ENCODE results near the gene MESP1.

MESP1 gene

GRCh38 chr15:89740137-89740536 lies 10.9 kb downstream of the MESP1 start:
- Histone ChIP-seq H3K9ac (peak overlapping the region; percentile 11; the same call in 1 of the 2 replicates), H3K79me2 (ENCODE audit: insufficient read depth, low read depth) (no peaks in the 10 kb centered on the region), H3K36me3 (ENCODE audit: insufficient read depth) (no peaks in the 10 kb centered on the region), H3K27me3 (ENCODE audit: insufficient read depth, low read depth) (no peaks in the 10 kb centered on the region), H3K4me1 (ENCODE audit: low read depth, poor library complexity, severe bottlenecking) (peaks cover 9% of the 10 kb centered on the region), H4K20me1 (ENCODE audit: insufficient read depth) (no peaks in the 10 kb centered on the region), H2AFZ (ENCODE audit: low read depth) (peak overlapping the region; percentile 80), H3K4me3 (IDR thresholded peaks at IDR 0.05; ENCODE audit: insufficient read depth, low read depth, low read length) (no peak overlapping the region), H3K27ac (no peak overlapping the region), H3K4me2 (peak overlapping the region; percentile 75)
- TF ChIP-seq, protein P1, sequence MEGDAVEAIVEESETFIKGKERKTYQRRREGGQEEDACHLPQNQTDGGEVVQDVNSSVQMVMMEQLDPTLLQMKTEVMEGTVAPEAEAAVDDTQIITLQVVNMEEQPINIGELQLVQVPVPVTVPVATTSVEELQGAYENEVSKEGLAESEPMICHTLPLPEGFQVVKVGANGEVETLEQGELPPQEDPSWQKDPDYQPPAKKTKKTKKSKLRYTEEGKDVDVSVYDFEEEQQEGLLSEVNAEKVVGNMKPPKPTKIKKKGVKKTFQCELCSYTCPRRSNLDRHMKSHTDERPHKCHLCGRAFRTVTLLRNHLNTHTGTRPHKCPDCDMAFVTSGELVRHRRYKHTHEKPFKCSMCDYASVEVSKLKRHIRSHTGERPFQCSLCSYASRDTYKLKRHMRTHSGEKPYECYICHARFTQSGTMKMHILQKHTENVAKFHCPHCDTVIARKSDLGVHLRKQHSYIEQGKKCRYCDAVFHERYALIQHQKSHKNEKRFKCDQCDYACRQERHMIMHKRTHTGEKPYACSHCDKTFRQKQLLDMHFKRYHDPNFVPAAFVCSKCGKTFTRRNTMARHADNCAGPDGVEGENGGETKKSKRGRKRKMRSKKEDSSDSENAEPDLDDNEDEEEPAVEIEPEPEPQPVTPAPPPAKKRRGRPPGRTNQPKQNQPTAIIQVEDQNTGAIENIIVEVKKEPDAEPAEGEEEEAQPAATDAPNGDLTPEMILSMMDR (conservative IDR thresholded peaks at IDR 0.05; ENCODE audit: low read depth, low read length) = peak; percentile 97

DNA sequence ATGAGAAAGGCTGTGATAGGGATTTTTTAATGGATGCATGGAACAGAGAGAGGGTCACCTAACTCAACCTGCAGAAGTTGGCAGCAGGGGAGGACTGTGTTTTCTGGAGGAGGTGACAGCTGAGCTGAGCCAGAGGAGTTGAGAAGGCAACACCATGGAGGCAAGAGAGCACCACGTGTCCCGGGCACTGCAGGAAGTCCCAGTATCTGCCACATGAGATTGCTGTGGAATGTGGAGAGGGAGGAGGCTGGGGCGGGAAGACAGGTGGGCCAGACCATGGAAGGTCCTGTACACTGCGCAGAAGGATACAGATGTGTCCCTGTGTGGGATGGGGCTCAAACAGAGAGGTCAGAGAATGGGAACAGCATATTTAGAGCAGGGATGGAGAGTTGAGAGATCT lies 15.3 kb downstream of the MESP1 start:
- H4K20me1 ChIP-seq (ENCODE audit: insufficient read depth) = no peaks in the 10 kb centered on the region
- no peak overlapping the region for H3K4me2 ChIP-seq
- no peaks in the 10 kb centered on the region for H3K79me2 ChIP-seq (ENCODE audit: insufficient read depth, low read depth)
- peaks cover 9% of the 10 kb centered on the region for H3K4me1 ChIP-seq (ENCODE audit: low read depth, poor library complexity, severe bottlenecking)
- H3K9ac ChIP-seq = no peak overlapping the region
- no peak overlapping the region for H3K4me3 ChIP-seq (IDR thresholded peaks at IDR 0.05; ENCODE audit: insufficient read depth, low read depth, low read length)
- H3K27ac ChIP-seq = no peak overlapping the region
- H3K27me3 ChIP-seq (ENCODE audit: insufficient read depth, low read depth) = no peaks in the 10 kb centered on the region
- no peaks in the 10 kb centered on the region for H3K36me3 ChIP-seq (ENCODE audit: insufficient read depth)
- TF ChIP-seq, protein P1 (conservative IDR thresholded peaks at IDR 0.05; ENCODE audit: low read depth, low read length) = no peak
- no peak overlapping the region for H2AFZ ChIP-seq (ENCODE audit: low read depth)

DNA sequence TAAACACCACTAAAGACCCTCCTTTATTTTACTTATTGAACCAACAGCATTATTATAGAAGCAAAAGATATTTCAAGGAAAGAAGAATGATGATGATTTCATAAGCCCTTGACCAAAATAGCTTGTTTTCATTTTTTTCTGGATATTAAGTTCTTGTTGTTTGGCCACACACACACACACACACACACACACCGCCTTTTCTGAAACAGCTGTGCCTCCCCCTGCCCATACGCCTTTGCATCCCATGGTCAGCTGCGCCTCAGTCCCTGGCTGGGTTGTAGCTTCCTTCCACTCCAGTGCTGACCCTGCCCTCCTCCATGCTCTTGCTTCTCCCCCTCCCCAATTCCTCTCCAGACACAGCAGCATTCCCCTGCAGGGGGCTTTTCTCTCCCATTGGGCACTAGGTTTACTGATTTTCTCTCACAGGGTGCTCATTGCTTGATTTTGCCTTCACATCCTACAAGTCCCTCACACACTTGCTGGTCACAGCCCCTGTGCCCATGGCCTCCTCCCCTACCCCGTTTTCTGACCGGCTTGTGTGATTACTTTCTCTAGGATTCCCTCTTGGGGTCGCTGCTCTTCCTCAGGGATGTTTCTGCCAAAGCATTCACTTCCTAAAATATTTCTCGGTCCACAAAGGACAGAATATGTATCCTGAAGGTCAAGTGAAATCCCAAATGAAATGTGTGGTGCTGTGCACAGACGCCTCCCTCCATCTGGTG lies 18.4 kb downstream of the MESP1 start:
- no peak overlapping the region for H3K4me2 ChIP-seq
- no peak overlapping the region for H3K27ac ChIP-seq
- H3K4me1 ChIP-seq (ENCODE audit: low read depth, poor library complexity, severe bottlenecking) = no peaks in the 10 kb centered on the region
- no peak overlapping the region for H3K9ac ChIP-seq
- no peak overlapping the region for H3K4me3 ChIP-seq (IDR thresholded peaks at IDR 0.05; ENCODE audit: insufficient read depth, low read depth, low read length)
- no peak overlapping the region for H2AFZ ChIP-seq (ENCODE audit: low read depth)
- H3K36me3 ChIP-seq (ENCODE audit: insufficient read depth) = no peaks in the 10 kb centered on the region
- H3K27me3 ChIP-seq (ENCODE audit: insufficient read depth, low read depth) = no peaks in the 10 kb centered on the region
- no peaks in the 10 kb centered on the region for H4K20me1 ChIP-seq (ENCODE audit: insufficient read depth)
- TF ChIP-seq, protein P1 (conservative IDR thresholded peaks at IDR 0.05; ENCODE audit: low read depth, low read length) = no peak
- no peaks in the 10 kb centered on the region for H3K79me2 ChIP-seq (ENCODE audit: insufficient read depth, low read depth)

DNA sequence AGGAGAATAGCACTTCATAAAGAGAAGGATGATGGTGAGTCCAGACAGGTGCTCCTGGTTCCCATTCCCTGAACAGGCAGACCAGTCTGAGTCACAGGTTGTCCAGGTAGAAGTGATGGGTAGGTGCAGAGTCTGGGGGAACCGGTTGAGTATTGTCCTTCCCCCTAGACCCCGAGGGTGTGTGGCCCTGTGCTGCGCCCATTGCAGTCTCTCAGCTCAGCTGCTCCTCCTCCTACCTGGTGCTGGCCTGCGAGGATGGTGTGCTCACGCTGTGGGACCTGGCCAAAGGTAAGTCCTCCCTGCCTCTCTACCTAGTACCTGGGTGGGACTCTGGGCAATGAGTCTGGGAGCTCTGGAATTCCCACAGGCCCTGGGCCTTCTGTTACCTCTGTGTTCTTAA lies 19.8 kb downstream of the MESP1 start:
- Histone ChIP-seq H3K27me3 (ENCODE audit: insufficient read depth, low read depth) (no peaks in the 10 kb centered on the region), H3K27ac (no peak overlapping the region), H3K4me2 (no peak overlapping the region), H3K79me2 (ENCODE audit: insufficient read depth, low read depth) (no peaks in the 10 kb centered on the region), H3K4me1 (ENCODE audit: low read depth, poor library complexity, severe bottlenecking) (no peaks in the 10 kb centered on the region), H3K9ac (no peak overlapping the region), H2AFZ (ENCODE audit: low read depth) (no peak overlapping the region), H4K20me1 (ENCODE audit: insufficient read depth) (no peaks in the 10 kb centered on the region), H3K4me3 (IDR thresholded peaks at IDR 0.05; ENCODE audit: insufficient read depth, low read depth, low read length) (no peak overlapping the region), H3K36me3 (ENCODE audit: insufficient read depth) (no peaks in the 10 kb centered on the region)
- TF ChIP-seq, protein P1 (conservative IDR thresholded peaks at IDR 0.05; ENCODE audit: low read depth, low read length) = no peak

Measured in KMS-11 (cell line).